AG08396 (cell line): Measurements from ENCODE around the gene MIB1.
"Not testable (repeated sequence)": the region's sequence is repeated elsewhere in the genome, so short reads cannot be mapped to it uniquely, and the experiment has no call there.

ENCODE experiments used
- DNase-seq: peaks from one replicate; pipeline ENCODE4 v3.0.0; 2012; ENCODE audit warnings: low spot score, mixed read lengths

Gene MIB1

GRCh38 chr18:21740538-21741311, at the start of gene MIB1:
Gene MIB1, plus strand, starts transcription at chr18:21740792. Its CDS starts 792 bp downstream, at chr18:21741584.
- DNase-seq = peak; percentile 97

GRCh38 chr18:21693322-21693721, 47.3 kb upstream of the MIB1 start:
- DNase-seq = no peak

GRCh38 chr18:21700528-21701075, 40.0 kb upstream of the MIB1 start:
- no peak for DNase-seq

- DNase-seq = no peak
These were observed 39.0 kb upstream of the MIB1 start for GRCh38 chr18:21701621-21702020.

GRCh38 chr18:21702602-21703001, 38.0 kb upstream of the MIB1 start:
- DNase-seq = no peak

- no peak for DNase-seq
These were observed 37.3 kb upstream of the MIB1 start for GRCh38 chr18:21703241-21703820.

- DNase-seq = peak; percentile 96
These were observed 35.8 kb upstream of the MIB1 start, which contains the start of gene ABHD3 for GRCh38 chr18:21704603-21705364. Gene ABHD3, minus strand, starts transcription at chr18:21704774. Its CDS starts 109 bp downstream, at chr18:21704665.

GRCh38 chr18:21706386-21706865, 34.2 kb upstream of the MIB1 start:
- no peak for DNase-seq

- not testable (repeated sequence) for DNase-seq
These were observed 33.5 kb upstream of the MIB1 start for GRCh38 chr18:21707130-21707529.

- DNase-seq = no peak
These were observed 26.1 kb upstream of the MIB1 start for GRCh38 chr18:21714474-21714873.

- DNase-seq = no peak
These were observed 17.9 kb upstream of the MIB1 start for GRCh38 chr18:21722687-21723086.

GRCh38 chr18:21725201-21725600, 15.4 kb upstream of the MIB1 start:
- DNase-seq = no peak

- DNase-seq = no peak
These were observed 12.9 kb upstream of the MIB1 start for GRCh38 chr18:21727702-21728101.

- no peak for DNase-seq
These were observed 7.6 kb upstream of the MIB1 start for GRCh38 chr18:21733011-21733410.

- DNase-seq = peak; percentile 38
These were observed 5.1 kb upstream of the MIB1 start for GRCh38 chr18:21735452-21736015.

GRCh38 chr18:21736926-21737325, 3.7 kb upstream of the MIB1 start:
- DNase-seq = not testable (repeated sequence)

GRCh38 chr18:21739604-21740537, 721 bp upstream of the MIB1 start:
- DNase-seq = no peak

- DNase-seq = no peak
These were observed 645 bp downstream of the MIB1 start for GRCh38 chr18:21741312-21741561.

GRCh38 chr18:21741562-21742314, 1.1 kb downstream of the MIB1 start:
- DNase-seq = peak; percentile 27

GRCh38 chr18:21742315-21742687, 1.7 kb downstream of the MIB1 start:
- no peak for DNase-seq
